ENCODE measurements around the gene FRS2.

FRS2 gene

DNA sequence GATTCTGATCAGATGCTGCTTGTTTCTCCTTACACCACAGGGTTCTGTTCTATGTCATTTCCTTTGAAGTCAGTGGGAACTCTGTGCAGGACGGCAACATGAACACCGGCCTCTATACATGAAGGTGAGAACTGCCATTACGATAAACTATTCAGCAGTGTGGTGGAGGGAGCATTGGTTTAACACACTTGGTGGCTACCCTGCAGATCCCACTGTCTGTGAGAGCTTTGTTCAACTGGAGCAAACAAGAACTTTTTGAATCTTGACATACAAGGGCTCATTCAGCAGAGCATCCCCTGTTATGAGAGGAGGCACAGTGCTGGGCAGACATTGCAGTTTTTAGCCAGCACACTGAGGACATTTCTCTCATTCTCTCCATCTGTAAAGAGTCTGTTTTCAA, 10.7 kb upstream of the FRS2 start:
- no peak for DNase-seq (ENCODE audit: extremely low spot score, insufficient read length, low read depth)
- no peak for FAIRE-seq

DNA sequence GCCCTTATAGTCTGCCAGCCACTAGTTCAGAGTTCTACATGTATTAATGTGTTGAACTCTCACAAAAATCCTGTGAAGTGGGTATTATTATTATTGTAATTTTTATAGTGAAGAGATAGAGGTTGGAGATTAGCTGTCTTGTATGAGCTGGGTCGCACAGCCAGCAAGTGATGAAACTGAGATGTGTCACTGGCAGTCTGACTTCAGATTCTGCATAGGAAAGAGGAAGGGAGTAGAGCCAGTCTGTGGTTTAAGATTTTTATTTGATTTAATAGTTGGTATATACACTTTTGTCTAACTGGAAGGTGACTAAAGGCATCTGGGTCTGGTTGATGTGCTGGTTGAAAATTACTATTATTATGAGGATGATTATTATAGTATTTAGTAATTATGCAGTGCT, 5.8 kb upstream of the FRS2 start:
- DNase-seq (ENCODE audit: extremely low spot score, insufficient read length, low read depth) (no peak), FAIRE-seq (no peak)

DNA sequence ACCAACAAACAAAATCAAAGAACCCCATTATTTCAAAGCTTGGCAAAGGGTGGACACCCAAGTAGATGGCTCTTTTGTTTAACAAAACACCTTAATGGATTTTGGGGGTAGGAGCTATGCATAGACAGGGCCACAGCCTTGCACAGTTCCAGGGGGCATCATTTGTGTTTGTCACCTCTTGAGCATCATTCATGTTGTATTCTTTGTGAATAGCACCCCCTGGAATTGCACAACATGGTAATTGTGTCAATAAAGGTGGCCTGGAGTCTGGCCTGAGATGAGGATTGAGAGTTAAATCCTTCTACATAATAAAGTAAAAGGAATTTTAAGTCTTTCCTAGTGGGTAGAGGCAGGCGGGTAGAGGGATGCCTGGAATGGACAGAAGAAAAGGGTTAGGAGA, 3.3 kb upstream of the FRS2 start:
- no peak for FAIRE-seq
- no peak for DNase-seq (ENCODE audit: extremely low spot score, insufficient read length, low read depth)

DNA sequence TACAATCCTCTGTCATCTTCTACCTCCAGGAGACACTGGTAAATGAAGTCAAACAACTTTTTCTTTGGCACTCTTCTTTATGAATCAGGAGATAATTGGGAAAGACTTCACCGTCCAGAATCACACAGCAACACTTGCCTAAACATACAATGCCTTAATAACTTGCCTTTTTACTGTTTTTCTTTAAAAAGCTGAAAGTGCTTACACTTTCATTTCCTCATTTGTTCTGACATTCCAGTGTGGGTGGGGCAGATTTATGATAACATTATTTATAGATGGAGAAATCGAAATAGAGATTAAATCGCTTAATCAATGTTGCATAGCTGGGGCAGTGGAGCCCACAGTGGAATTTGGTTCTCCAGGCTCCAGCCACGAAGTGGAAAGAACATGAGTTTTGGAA, 2.8 kb upstream of the FRS2 start:
- no peak for FAIRE-seq

DNA sequence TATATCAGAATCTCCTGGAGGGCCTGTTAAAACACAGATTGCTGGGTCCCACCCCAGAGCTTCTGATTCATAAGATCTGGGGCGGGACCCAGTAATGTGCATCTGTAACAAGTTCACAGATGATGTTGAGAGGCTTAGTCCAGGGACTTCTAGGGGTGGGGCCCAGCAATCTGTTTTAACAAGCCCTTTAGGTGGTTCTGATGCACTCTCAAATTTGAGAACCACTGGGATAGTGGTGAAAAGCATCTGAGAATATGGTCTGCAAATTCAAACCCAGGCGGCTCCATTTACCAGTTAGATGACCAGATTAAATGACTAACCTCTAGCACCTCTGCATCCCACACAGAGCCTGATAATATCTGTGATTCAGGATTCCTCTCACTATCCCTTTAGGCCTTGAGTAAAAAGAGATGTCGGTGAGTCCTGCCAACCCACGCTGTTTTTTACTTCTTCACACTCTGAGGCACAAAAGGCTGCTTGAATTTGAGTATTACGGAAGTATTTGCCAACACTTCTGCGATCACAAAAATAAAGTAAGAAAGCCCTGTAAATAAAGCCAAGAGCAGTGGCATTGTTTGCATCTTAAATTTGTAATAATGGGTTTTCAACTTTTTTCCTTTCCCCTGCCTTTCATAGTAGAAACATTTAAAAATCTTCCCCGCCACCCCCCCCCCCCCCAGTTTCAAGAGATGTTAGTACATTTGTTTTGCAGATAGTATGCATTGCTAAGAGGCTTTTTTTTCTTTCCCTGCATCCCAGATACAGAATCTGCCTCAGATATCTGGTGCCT, 1.8 kb upstream of the FRS2 start:
- DNase-seq (ENCODE audit: extremely low spot score, insufficient read length, low read depth), result no peak
- FAIRE-seq, result no peak

More for the DNA sequence above, 2.8 kb upstream of the FRS2 start:
- DNase-seq (ENCODE audit: extremely low spot score, insufficient read length, low read depth), result no peak

DNA sequence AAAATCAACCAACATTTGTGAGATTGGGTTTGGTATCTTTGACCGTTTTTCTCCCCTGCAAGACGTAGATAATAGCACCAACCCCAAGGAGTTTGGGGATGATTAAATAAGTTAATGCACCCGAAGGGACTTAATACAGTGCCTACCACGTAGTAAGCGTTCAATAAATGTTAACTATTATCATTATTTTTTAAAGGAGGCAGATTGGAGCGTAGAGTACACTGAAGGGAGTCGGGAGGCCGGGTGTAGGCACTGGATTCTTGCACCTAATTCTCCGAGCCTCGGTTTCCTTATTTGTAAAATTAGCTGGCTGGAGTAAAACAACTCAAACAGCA, 367 bp upstream of the FRS2 start:
- DNase-seq (ENCODE audit: extremely low spot score, insufficient read length, low read depth) (no peak), FAIRE-seq (no peak)

DNA sequence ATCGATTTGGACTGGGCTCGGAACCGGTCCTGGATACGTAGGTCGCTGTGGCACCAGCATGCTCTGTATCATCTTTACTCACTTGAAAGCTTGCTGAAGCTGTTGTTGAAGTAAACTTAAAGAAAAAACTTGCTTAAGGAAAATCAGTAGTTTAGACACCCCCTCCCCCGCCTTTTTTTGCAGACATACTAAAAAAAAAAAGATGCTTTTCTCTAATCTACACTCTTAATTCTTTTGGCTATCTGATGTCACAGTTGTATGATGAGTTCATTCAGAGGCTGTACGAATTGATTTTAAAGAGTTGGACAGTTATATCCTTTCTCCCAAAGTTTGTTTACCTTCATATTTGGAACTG, 865 bp downstream of the FRS2 start:
- no peak for DNase-seq (ENCODE audit: extremely low spot score, insufficient read length, low read depth)
- FAIRE-seq, result peak; percentile 9

DNA sequence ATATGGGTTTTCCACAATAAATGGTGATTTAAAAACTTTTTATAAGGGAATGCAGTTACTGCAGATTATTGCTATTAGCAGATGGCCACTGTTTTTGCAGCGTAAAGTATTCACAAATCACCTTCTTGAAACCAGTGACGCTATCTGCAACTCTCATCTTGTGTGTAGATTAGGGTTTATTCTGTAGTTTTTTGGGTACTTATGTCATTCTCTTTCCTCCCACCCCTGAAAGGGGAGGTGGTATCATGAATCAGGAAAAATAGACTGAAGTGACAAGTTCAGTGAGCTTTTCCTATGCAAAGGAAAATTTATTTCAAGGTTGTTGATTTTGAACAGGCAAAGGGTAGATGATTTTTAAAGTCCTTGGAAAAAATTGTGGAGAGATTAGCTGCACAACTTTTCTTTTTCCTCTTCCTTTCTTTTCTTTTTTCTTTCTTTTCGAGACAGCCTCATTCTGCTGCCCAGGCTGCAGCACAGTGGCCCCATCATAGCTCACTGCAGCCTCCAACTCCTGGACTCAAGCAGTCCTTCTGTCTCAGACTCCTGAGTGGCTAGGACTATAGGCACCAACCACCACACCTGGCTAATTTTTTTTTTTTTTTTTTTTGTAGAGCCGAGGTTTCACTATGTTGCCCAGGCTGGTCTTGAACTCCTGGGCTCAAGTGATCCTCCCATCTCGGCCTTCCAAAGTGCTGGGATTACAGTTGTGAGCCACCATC, 1.6 kb downstream of the FRS2 start:
- no peak for DNase-seq (ENCODE audit: extremely low spot score, insufficient read length, low read depth)
- no peak for FAIRE-seq

DNA sequence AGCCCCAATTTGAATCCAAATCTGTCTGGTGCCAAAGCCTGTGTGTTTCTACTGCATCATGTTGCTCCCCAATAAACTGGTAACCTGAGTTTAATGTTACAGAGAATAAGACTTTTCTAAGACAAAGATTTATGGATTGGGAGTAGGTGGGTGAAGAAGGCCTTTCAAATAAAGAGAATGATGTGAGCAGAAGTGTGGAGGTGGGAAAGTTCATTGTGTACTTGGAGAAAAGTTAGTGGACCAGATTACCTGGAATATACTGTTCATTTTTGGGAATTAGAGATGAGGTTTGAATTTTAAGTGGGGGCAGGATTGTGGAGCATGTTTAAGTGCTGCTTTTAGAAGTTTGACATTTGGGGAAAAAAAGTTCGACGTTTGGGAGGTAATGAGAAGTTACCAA, 3.1 kb downstream of the FRS2 start:
- no peak for DNase-seq (ENCODE audit: extremely low spot score, insufficient read length, low read depth)
- FAIRE-seq, result no peak

DNA sequence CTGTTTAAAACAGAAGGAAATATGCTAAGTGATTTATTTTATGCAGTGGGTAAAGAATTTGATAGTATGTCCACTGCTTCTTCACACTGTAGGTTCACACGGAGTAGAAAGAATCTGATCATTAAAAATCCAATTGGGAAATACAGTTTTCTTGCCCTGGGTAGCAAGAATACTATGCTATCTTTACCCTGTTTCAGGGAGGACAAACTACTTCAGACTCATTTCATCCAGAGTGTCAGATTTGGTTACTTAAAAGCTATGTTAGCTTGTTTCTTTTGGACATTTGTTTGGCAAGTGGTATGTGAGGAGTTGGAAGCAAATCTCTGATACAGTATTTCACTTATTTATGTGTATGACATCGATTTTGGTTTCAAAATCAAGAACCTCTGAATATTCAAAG, 4.3 kb downstream of the FRS2 start:
- DNase-seq (ENCODE audit: extremely low spot score, insufficient read length, low read depth), result no peak
- no peak for FAIRE-seq

DNA sequence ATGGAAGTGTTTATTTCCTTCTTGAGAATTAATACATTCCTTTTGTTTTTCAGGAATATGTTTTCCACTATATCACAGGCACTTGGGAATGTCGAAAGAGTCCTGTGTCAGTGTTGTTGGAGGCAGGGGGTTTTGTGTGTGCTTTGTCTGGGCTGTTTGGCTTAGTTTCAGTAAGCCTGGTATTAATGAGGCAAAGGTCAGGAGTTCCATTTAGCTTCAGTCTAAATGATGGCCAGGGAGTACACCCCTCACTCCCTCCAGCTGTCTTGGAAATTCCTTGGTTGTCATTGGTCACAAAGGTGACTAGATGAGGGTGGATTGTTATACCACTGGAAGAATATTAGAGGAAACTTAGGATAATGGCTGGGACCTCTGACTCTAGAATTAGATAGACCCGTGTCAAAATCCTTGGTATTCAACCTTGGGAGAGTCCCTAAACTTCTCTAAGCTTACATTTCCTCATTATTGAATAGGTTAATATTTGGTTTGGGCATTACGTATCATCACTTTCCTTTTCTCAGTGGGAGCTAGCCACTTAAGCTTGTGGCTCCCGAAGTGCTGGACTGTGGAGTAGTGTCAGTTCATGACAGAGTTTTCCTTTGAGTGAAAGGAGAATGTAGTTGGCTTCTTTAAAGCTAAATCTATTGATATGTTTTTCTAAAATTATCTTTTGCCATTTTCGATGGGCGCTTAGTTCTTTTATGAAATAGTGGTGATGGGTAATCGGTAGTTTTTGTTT, 5.2 kb downstream of the FRS2 start:
- FAIRE-seq (no peak), DNase-seq (ENCODE audit: extremely low spot score, insufficient read length, low read depth) (no peak)

DNA sequence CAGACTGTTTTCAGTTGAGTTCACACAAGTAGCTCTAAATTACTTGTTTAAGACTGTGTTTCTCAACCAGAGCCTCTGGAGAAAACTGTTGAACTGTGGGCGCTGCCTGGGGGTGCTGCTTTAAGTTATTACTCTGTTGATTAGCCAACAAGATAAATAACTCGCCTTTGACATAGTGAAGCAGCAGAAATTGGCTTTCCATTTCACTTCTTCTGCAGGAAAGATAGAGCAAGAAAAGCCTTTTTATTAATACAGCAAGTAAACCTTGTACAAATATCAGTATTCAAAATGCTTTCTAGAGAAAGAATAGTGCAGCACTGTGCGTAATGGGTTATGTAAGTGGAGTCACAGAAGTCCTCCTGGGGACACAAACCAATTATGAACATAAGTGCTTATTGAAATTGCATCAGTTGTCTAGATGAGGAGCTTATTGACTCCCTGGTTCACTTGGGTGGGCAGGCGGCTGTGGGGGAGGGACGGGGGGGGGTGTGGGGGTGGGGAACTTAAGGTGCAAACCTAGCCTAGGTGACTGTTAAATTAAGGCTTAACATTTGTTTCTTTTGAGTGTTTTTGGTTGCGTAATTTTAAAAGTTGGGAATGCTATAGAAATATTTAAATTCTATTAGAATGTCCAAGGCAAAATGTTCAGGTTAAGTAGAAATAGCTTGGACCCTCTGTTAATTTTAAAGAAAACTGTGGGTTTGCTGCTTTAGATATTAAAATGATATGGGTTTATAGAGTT, 6.3 kb downstream of the FRS2 start:
- FAIRE-seq (no peak), DNase-seq (ENCODE audit: extremely low spot score, insufficient read length, low read depth) (no peak)

DNA sequence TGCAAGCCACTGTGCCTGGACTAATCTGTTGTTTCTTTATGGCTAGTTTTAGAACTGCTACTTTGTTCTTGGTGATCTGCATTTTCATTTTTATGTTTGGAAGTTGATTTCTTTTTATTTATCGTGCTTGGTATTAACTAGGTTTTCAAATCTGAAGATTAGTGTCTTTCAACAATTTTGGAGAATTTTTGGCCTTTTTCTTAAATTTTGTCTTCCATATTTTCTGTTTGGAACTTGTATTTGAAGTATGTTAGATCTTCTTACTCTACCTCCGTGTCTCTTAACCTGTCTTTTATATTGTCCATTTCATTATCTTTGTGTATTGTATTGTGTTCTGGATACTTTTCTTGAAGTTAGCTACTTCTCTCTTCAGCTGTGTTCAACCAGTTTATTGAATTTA, 9.5 kb downstream of the FRS2 start:
- no peak for FAIRE-seq
- no peak for DNase-seq (ENCODE audit: extremely low spot score, insufficient read length, low read depth)

DNA sequence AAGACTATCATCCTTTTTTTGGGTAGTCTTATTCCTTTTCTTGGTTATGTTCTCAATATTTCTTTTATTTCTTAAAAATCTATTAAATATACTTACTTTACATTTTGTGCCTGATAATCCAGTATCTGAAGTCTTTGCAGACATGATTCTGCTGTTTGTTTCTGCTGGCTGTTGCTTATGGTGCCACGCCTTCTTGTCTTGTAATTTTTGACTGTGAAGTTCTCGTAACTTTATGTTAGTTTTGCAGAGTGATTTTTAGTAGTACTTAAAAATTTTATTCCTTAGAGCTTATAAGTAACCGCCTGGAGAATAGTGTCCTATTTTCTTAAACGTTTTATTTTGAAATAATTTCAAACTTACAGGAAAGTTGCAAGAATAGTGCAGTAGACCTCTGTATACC, 10.5 kb downstream of the FRS2 start:
- DNase-seq (ENCODE audit: extremely low spot score, insufficient read length, low read depth) (no peak), FAIRE-seq (no peak)

DNA sequence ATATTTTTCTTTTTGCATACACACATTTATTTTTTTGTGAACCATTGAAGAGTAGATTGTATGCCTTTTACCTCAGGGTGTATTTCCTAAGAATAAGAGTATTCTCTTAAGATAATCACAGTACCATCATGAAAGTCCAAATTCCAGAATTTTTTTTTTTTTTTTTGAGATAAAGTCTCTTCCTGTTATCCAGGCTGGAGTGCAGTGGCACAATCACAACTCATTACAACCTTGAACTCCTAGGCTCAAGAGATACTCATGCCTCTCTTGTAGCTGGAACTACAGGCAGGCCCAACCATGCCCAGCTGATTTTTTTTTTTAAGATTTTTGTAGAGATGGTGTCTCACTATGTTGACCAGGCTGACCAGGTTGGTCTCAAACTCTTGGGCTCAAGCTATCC, 10.9 kb downstream of the FRS2 start:
- no peak for DNase-seq (ENCODE audit: extremely low spot score, insufficient read length, low read depth)
- no peak for FAIRE-seq

DNA sequence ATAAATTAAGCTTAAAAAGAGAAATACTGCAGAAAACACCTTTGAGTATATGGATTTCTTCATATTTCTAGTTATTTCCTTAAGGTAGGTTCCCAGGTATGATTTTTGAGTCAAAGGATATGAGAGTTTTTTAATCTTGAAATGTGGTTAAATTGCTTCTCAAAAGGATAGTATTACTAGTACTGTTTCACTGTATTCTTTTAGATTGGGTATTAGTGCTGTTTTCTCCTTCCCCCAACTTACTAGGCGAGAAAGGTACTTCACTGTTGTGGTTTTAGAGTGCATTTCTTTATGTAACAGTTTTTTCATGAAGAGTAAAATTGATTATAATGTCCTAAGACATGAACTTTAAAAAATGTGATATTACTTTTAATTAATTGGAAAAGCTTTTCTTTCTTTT, 13.5 kb downstream of the FRS2 start:
- FAIRE-seq, result no peak

DNA sequence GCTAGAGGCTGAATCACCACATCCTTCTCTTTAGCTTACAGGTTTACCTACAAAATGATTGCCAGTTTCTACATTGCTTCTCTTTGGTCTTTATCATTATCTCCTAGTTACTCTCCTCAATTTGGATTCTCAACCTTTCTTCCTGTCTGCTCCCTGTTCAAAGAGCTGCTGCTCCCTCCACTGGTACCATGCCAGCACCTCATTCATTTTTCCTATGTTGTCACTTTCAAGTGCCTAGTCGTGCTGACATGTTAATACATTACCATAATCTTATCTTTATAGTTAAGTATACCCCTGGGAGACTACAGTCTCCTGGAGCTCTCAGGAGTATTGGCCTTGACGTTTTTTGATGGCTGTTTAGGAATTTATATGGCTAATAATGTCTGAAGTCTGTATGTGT, 14.2 kb downstream of the FRS2 start:
- DNase-seq (ENCODE audit: extremely low spot score, insufficient read length, low read depth), result no peak
- no peak for FAIRE-seq

More for the DNA sequence above, 13.5 kb downstream of the FRS2 start:
- no peak for DNase-seq (ENCODE audit: extremely low spot score, insufficient read length, low read depth)

DNA sequence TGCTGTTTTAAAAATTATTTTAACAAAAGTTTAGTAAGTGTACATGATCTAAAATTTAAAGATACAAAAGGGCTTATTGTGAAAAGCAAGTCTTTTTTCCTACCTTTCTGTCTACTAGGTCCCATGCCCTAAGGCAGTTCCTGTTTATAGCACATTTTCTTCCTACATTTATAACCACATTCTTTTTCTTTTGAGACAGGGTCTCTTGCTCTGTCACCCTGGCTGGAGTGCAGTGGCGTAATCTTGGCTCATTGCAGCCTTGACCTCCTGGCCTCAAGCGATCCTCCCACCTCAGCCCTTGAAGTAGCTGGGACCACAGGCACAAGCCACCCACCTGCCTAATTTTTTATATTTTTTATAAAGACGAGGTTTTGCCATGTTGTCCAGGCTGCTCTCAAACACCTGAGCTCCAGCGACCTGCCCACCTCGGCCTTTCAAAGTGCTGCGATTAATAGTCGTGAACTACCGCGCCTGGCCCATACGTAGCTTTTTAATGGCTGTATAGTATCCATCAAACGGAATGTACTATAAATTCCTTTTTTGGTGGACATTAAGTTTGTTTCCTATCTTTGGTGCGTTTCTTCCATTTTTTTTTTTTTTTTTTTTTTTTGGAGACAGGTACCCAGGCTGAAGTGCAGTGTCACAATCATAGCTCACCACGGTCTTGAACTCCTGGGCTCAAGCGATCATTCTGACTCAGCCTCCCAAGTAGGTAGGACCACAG, 20.9 kb downstream of the FRS2 start:
- no peak for DNase-seq (ENCODE audit: extremely low spot score, insufficient read length, low read depth)
- FAIRE-seq, result no peak

DNA sequence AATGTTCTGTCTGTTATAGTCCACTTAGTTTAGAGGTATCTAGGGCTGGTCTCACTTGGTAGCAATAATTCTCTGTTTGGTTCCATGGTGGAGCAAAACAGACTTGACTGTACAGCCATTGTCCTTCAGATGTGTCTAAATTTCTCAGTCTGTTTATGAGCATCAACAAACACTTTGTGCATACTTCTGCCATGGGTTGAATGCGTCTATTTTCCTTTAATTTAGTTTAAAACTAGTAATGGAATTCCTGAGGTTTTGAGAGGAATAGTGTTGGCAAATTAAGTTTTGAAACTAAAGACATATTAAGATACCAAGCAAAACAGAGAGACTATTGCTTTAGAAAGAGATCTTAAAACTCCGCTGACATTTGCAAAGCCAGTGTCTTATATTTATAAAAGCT, 22.6 kb downstream of the FRS2 start:
- DNase-seq (ENCODE audit: extremely low spot score, insufficient read length, low read depth), result no peak
- no peak for FAIRE-seq

DNA sequence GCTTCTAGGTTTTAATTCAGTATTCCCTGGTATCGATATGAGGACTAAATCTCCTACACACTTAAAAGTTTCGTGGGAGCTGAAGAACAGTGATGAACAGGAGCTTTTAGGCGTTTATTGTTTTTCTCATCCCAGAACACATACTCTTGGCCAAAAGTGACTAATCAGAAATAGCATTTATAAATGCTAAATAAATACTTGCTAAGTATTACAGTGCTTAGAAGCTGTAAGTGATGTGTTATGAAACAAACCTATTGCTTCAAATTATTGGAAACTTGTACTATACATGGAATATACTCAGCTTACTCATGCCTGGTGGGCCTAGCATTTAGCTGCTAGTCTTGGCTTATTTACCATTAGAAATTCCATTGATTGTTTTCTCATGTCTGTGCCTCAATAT, 24.9 kb downstream of the FRS2 start:
- FAIRE-seq (no peak), DNase-seq (ENCODE audit: extremely low spot score, insufficient read length, low read depth) (no peak)

Data from GM18507 (cell line).